DND-41 (cell line): ENCODE results near the gene TECR.

ENCODE experiments used
- ATAC-seq: fragments of 200-7000 bp; cut with Tn5 transposase; 3 replicates; pipeline ENCODE4 v1.9.1; 2021; ENCODE audit warnings: low read depth; ENCODE audit not compliant: insufficient read depth
- DNase-seq: peaks from one replicate; pipeline ENCODE4 v3.0.0-alpha.2; 2020
- H2AFZ ChIP-seq: 2 replicates; pipeline ENCODE4 v1.6.0; 2012; ENCODE audit warnings: low read depth, low read length
- H3K27ac ChIP-seq: 2 replicates; pipeline ENCODE4 v1.5.1; 2012; ENCODE audit warnings: low read length, inconsistent platforms
- H3K27me3 ChIP-seq: fragments of 200-600 bp; sonication (generic); 2 replicates; pipeline ENCODE4 v1.6.0; 2012; ENCODE audit warnings: low read length, mild to moderate bottlenecking, inconsistent platforms; ENCODE audit not compliant: insufficient read depth, poor library complexity
- H3K36me3 ChIP-seq: 2 replicates; pipeline ENCODE4 v1.5.1; 2012; ENCODE audit warnings: low read length, inconsistent platforms; ENCODE audit not compliant: insufficient read depth
- H3K4me1 ChIP-seq: 2 replicates; pipeline ENCODE4 v1.5.1; 2012; ENCODE audit warnings: mild to moderate bottlenecking, low read length; ENCODE audit not compliant: insufficient read depth
- H3K4me2 ChIP-seq: 2 replicates; pipeline ENCODE4 v1.6.0; 2012; ENCODE audit warnings: mild to moderate bottlenecking, moderate library complexity, low read length, inconsistent platforms; ENCODE audit not compliant: insufficient read depth
- H3K4me3 ChIP-seq, 2 experiments: fragments of 200-600 bp in 1 of 2; shearing (Covaris generic) in 1 of 2; 2 replicates each; pipeline ENCODE4 v1.5.1; 2012 to 2016; ENCODE audit warnings: inconsistent platforms in 2 of 2, low read length in 2 of 2, mild to moderate bottlenecking in 2 of 2, low read depth in 1 of 2, moderate library complexity in 1 of 2
- H3K79me2 ChIP-seq: 2 replicates; pipeline ENCODE4 v1.6.0; 2012; ENCODE audit warnings: low read length, inconsistent platforms; ENCODE audit not compliant: insufficient read depth
- H3K9ac ChIP-seq: 2 replicates; pipeline ENCODE4 v1.6.0; 2012; ENCODE audit warnings: low read depth, mild to moderate bottlenecking, inconsistent platforms, low read length, moderate library complexity
- H3K9me3 ChIP-seq: 2 replicates; pipeline ENCODE4 v1.5.1; 2012; ENCODE audit warnings: low read length, moderate library complexity, mild to moderate bottlenecking, inconsistent platforms; ENCODE audit not compliant: insufficient read depth, severe bottlenecking
- H4K20me1 ChIP-seq: 2 replicates; pipeline ENCODE4 v1.6.0; 2012; ENCODE audit warnings: low read length; ENCODE audit not compliant: insufficient read depth
- CTCF ChIP-seq: IDR thresholded peaks from 2 replicates; pipeline ENCODE4 v1.5.1; 2012; ENCODE audit warnings: borderline replicate concordance, low read length, moderate library complexity, mild to moderate bottlenecking; ENCODE audit not compliant: poor library complexity, severe bottlenecking; ENCODE audit errors: extremely low read depth
- EZH2 ChIP-seq: IDR thresholded peaks from 3 replicates; pipeline ENCODE4 v1.6.1; 2012; ENCODE audit warnings: borderline replicate concordance, low read depth, mild to moderate bottlenecking, moderate library complexity, low read length, inconsistent platforms; ENCODE audit not compliant: severe bottlenecking

The TECR gene

GRCh38 chr19:14528419-14529253 lies 758 bp upstream of the TECR start:
- Histone ChIP-seq H3K4me2 (peak overlapping the region; percentile 92), H3K4me3 (peak overlapping the region; percentile 56 to 72; a peak in 3 of 4 replicates), H3K9me3 (no peaks in the 10 kb centered on the region), H3K9ac (peak overlapping the region; percentile 63), H2AFZ (peak overlapping the region; percentile 94), H3K36me3 (peaks cover 4% of the 10 kb centered on the region), H3K27ac (peak overlapping the region; percentile 87), H3K79me2 (peaks cover 42% of the 10 kb centered on the region), H3K4me1 (peaks cover 31% of the 10 kb centered on the region), H3K27me3 (no peaks in the 10 kb centered on the region), H4K20me1 (peaks cover 20% of the 10 kb centered on the region; the same call in 1 of the 2 replicates)
- ATAC-seq: no peak
- no peak for DNase-seq
- TF ChIP-seq EZH2 (no peak), CTCF (no peak)

- H3K4me2 ChIP-seq: peak overlapping the region; percentile 92
- H3K79me2 ChIP-seq: peaks cover 53% of the 10 kb centered on the region
- H3K9ac ChIP-seq: peak overlapping the region; percentile 82
- H2AFZ ChIP-seq: peak overlapping the region; percentile 83
- peaks cover 31% of the 10 kb centered on the region for H3K4me1 ChIP-seq
- peak overlapping the region; percentile 87 to 95 for H3K4me3 ChIP-seq
- ATAC-seq: no peak
- H3K27ac ChIP-seq: peak overlapping the region; percentile 87
- no peak for DNase-seq
- no peaks in the 10 kb centered on the region for H3K9me3 ChIP-seq
- peaks cover 11% of the 10 kb centered on the region for H3K36me3 ChIP-seq
- TF ChIP-seq EZH2: no peak
- H3K27me3 ChIP-seq: no peaks in the 10 kb centered on the region
- peaks cover 25% of the 10 kb centered on the region; the same call in 1 of the 2 replicates for H4K20me1 ChIP-seq
These were observed 583 bp downstream of the TECR start for GRCh38 chr19:14530005-14530348.

- Histone ChIP-seq H3K4me1 (peaks cover 31% of the 10 kb centered on the region), H3K4me2 (peak overlapping the region; percentile 92), H4K20me1 (peaks cover 25% of the 10 kb centered on the region; the same call in 1 of the 2 replicates), H2AFZ (no peak overlapping the region), H3K79me2 (peaks cover 57% of the 10 kb centered on the region), H3K27me3 (no peaks in the 10 kb centered on the region), H3K4me3 (peak overlapping the region; percentile 87 to 95; a peak in 3 of 4 replicates), H3K27ac (no peak overlapping the region), H3K9ac (peak overlapping the region; percentile 82), H3K9me3 (no peaks in the 10 kb centered on the region), H3K36me3 (peaks cover 11% of the 10 kb centered on the region)
- DNase-seq: no peak
- no peak for TF ChIP-seq CTCF
- no peak for TF ChIP-seq EZH2
- ATAC-seq: no peak
These were observed 1.1 kb downstream of the TECR start for GRCh38 chr19:14530506-14530905.

- no peak overlapping the region for H3K27ac ChIP-seq
- no peak overlapping the region for H3K4me3 ChIP-seq
- DNase-seq: no peak
- TF ChIP-seq CTCF: no peak
- TF ChIP-seq EZH2: no peak
- H3K79me2 ChIP-seq: peaks cover 82% of the 10 kb centered on the region
- H3K4me2 ChIP-seq: peak overlapping the region; percentile 16; the same call in 1 of the 2 replicates
- no peaks in the 10 kb centered on the region for H3K9me3 ChIP-seq
- no peak overlapping the region for H3K9ac ChIP-seq
- no peak for ATAC-seq
- peaks cover 43% of the 10 kb centered on the region for H4K20me1 ChIP-seq
- H3K4me1 ChIP-seq: peaks cover 31% of the 10 kb centered on the region
- H3K36me3 ChIP-seq: peaks cover 11% of the 10 kb centered on the region
- no peaks in the 10 kb centered on the region for H3K27me3 ChIP-seq
- no peak overlapping the region for H2AFZ ChIP-seq
These were observed 4.1 kb downstream of the TECR start for GRCh38 chr19:14533450-14533849.
